ENCODE results near the gene ITGB1BP1.

ITGB1BP1 gene

GRCh38 chr2:9424447-9425164 lies 1.3 kb upstream of the ITGB1BP1 start:
- no peak for DNase-seq

- no peak for DNase-seq
Measured at GRCh38 chr2:9423922-9424272, 569 bp upstream of the ITGB1BP1 start.

GRCh38 chr2:9422321-9423099 lies 818 bp downstream of the ITGB1BP1 start:
- DNase-seq: peak in 2 of 4 experiments; percentile 16 to 27

GRCh38 chr2:9420495-9420894 lies 2.8 kb downstream of the ITGB1BP1 start:
- no peak for DNase-seq

GRCh38 chr2:9419541-9419940 lies 3.8 kb downstream of the ITGB1BP1 start:
- DNase-seq: no peak

GRCh38 chr2:9418746-9419145 lies 4.6 kb downstream of the ITGB1BP1 start:
- DNase-seq: no peak

GRCh38 chr2:9417725-9418124 lies 5.6 kb downstream of the ITGB1BP1 start:
- DNase-seq: no peak

- no peak for DNase-seq
Measured at GRCh38 chr2:9416962-9417316, 6.4 kb downstream of the ITGB1BP1 start.

- no peak for DNase-seq
Measured at GRCh38 chr2:9416267-9416961, 6.9 kb downstream of the ITGB1BP1 start.

GRCh38 chr2:9415516-9416169 lies 7.7 kb downstream of the ITGB1BP1 start:
- DNase-seq: no peak

GRCh38 chr2:9412781-9413180 lies 10.5 kb downstream of the ITGB1BP1 start:
- no peak for DNase-seq

GRCh38 chr2:9410108-9410507 lies 13.2 kb downstream of the ITGB1BP1 start:
- DNase-seq: no peak

- no peak for DNase-seq
Measured at GRCh38 chr2:9408641-9409151, 14.6 kb downstream of the ITGB1BP1 start.

GRCh38 chr2:9407363-9407811 lies 15.9 kb downstream of the ITGB1BP1 start:
- no peak for DNase-seq

GRCh38 chr2:9406529-9407362 lies 16.6 kb downstream of the ITGB1BP1 start:
- no peak for DNase-seq

- no peak for DNase-seq
Measured at GRCh38 chr2:9405636-9406035, 17.7 kb downstream of the ITGB1BP1 start.

GRCh38 chr2:9404451-9404850 lies 18.9 kb downstream of the ITGB1BP1 start:
- no peak for DNase-seq

GRCh38 chr2:9403924-9404323 lies 19.4 kb downstream of the ITGB1BP1 start:
- DNase-seq: no peak

- DNase-seq: no peak
Measured at GRCh38 chr2:9401646-9402371, 21.5 kb downstream of the ITGB1BP1 start.

- DNase-seq: no peak
Measured at GRCh38 chr2:9401059-9401547, 22.2 kb downstream of the ITGB1BP1 start.
